HCT116 (cell line): ENCODE measurements around the gene RPP21. TPM values are rescaled to one million over a fixed set of nuclear protein-coding genes. Genes with fewer than 3 reads are reported as not detected.

ENCODE experiments used
- ATAC-seq: fragments of 200-7000 bp; cut with Tn5 transposase; 2 replicates; pipeline ENCODE4 v1.9.1; 2020; ENCODE audit warnings: mild to moderate bottlenecking, moderate library complexity
- BruUV-seq: library from RNA; stranded (reverse); fragments of 400-500 nt; replicated peaks from 2 replicates; lab custom pipeline; 2021; lab: Mats Ljungman, UMichigan
- CTCF ChIA-PET: fragments of 300-600 bp; sonication (Branson Sonifier 250); formaldehyde crosslinking; loops from one replicate; lab custom pipeline; 2021; ENCODE audit warnings: antibody characterized with exemption; lab: Charles Lee
- POLR2A ChIA-PET: fragments of 300-600, 350-600 bp; sonication (Branson Sonifier 250); formaldehyde crosslinking; loops from one replicate; lab custom pipeline; 2021; ENCODE audit warnings: antibody characterized with exemption; lab: Charles Lee
- RAD21 ChIA-PET, 2 experiments: fragments of 300-600 bp; sonication (Branson Sonifier 250); formaldehyde crosslinking; loops; one replicate each; lab custom pipeline; 2023; ENCODE audit warnings: low total read pairs in 2 of 2; ENCODE audit not compliant: uncharacterized antibody in 2 of 2, unreplicated experiment in 2 of 2, low non-redundant PET in 1 of 2; lab: Charles Lee
- DNase-seq: peaks from one replicate; pipeline ENCODE4 v3.0.0-alpha.2; 2010; ENCODE audit warnings: low read depth, low spot score
- H2AFZ ChIP-seq: fragments of 200-600 bp; shearing (Covaris generic), sonication (generic); 2 replicates; pipeline ENCODE4 v1.6.1; 2017; ENCODE audit warnings: low read depth, mixed run types, mixed read lengths, antibody characterized with exemption, low read length; ENCODE audit not compliant: poor library complexity, severe bottlenecking
- H3K27ac ChIP-seq: 2 replicates; pipeline ENCODE4 v1.5.1; 2012; ENCODE audit warnings: low read depth, low read length
- H3K27me3 ChIP-seq: fragments of 200-600 bp; sonication (generic); 2 replicates; pipeline ENCODE4 v1.6.1; 2016; ENCODE audit warnings: mixed run types, low read length, mixed read lengths; ENCODE audit not compliant: insufficient read depth
- H3K36me3 ChIP-seq, 2 experiments: fragments of 200-500 bp in 1 of 2; fragments of 200-600 bp in 1 of 2; sonication (Bioruptor generic) in 1 of 2; sonication (generic) in 1 of 2; 2 replicates each; pipeline versions ENCODE4 v1.5.1 to v1.6.1; 2014 to 2016; ENCODE audit warnings: low read length in 2 of 2, inconsistent platforms in 1 of 2, mixed read lengths in 1 of 2, mixed run types in 1 of 2; ENCODE audit not compliant: insufficient read depth in 2 of 2, control insufficient read depth in 1 of 2
- H3K4me1 ChIP-seq, 2 experiments: fragments of 200-600 bp in 1 of 2; sonication (generic) in 1 of 2; 2 replicates each; pipeline versions ENCODE4 v1.5.1 to v1.6.1; 2012 to 2017; ENCODE audit warnings: low read length in 2 of 2, inconsistent platforms in 1 of 2, mild to moderate bottlenecking in 1 of 2, mixed read lengths in 1 of 2, mixed run types in 1 of 2, moderate library complexity in 1 of 2; ENCODE audit not compliant: insufficient read depth in 2 of 2, control insufficient read depth in 1 of 2
- H3K4me2 ChIP-seq: fragments of 200-600 bp; sonication (generic); 2 replicates; pipeline ENCODE4 v1.6.1; 2017; ENCODE audit warnings: mixed run types, low read length, mixed read lengths
- H3K4me3 ChIP-seq, 2 experiments: fragments of 200-600 bp in 1 of 2; sonication (generic) in 1 of 2; replicated peaks in 1 of 2; 2 replicates each; pipeline ENCODE4 v1.5.1; 2011 to 2016; ENCODE audit warnings: low read length in 2 of 2, control low read depth in 1 of 2, low read depth in 1 of 2, mild to moderate bottlenecking in 1 of 2, mixed read lengths in 1 of 2, mixed run types in 1 of 2
- H3K79me2 ChIP-seq: fragments of 200-600 bp; sonication (generic); 2 replicates; pipeline ENCODE4 v1.6.1; 2017; ENCODE audit warnings: mild to moderate bottlenecking, mixed run types, low read length, moderate library complexity, mixed read lengths; ENCODE audit not compliant: insufficient read depth
- H3K9ac ChIP-seq: fragments of 200-600 bp; sonication (generic); 2 replicates; pipeline ENCODE4 v1.6.1; 2016; ENCODE audit warnings: low read length, mixed read lengths
- H3K9me2 ChIP-seq: fragments of 200-600 bp; sonication (generic), shearing (Covaris generic); 2 replicates; pipeline ENCODE4 v1.6.1; 2017; ENCODE audit warnings: mixed run types, mild to moderate bottlenecking, moderate library complexity; ENCODE audit not compliant: insufficient read depth
- H3K9me3 ChIP-seq, 2 experiments: fragments of 200-500 bp in 1 of 2; fragments of 200-600 bp in 1 of 2; sonication (Bioruptor generic) in 1 of 2; sonication (generic) in 1 of 2; 2 replicates each; pipeline ENCODE4 v1.6.1; 2014 to 2017; ENCODE audit warnings: low read length in 2 of 2, mixed read lengths in 2 of 2, inconsistent platforms in 1 of 2, low read depth in 1 of 2, mild to moderate bottlenecking in 1 of 2, mixed run types in 1 of 2, moderate library complexity in 1 of 2; ENCODE audit not compliant: control insufficient read depth in 1 of 2, insufficient read depth in 1 of 2
- H4K20me1 ChIP-seq: fragments of 200-600 bp; sonication (generic), shearing (Covaris generic); 2 replicates; pipeline ENCODE4 v1.6.1; 2017; ENCODE audit warnings: mixed run types, mild to moderate bottlenecking, moderate library complexity; ENCODE audit not compliant: insufficient read depth
- ELF1 ChIP-seq: IDR thresholded peaks from 2 replicates; pipeline ENCODE4 v1.6.1; 2012; ENCODE audit warnings: low read depth, borderline replicate concordance
- EZH2 ChIP-seq: fragments of 200-600 bp; sonication (generic); IDR thresholded peaks from 2 replicates; pipeline ENCODE4 v1.6.1; 2017; ENCODE audit warnings: antibody characterized with exemption, mixed run types
- EZH2phosphoT487 ChIP-seq: fragments of 200-600 bp; IDR thresholded peaks from 2 replicates; pipeline ENCODE4 v1.6.1; 2018; ENCODE audit warnings: antibody characterized with exemption, borderline replicate concordance
- FOSL1 ChIP-seq: IDR thresholded peaks from 2 replicates; pipeline ENCODE4 v1.6.1; 2012; ENCODE audit warnings: low read depth
- JUND ChIP-seq: IDR thresholded peaks from 2 replicates; pipeline ENCODE4 v1.6.1; 2012
- POLR2AphosphoS5 ChIP-seq: IDR thresholded peaks from 2 replicates; pipeline ENCODE4 v1.6.1; 2011; ENCODE audit warnings: mild to moderate bottlenecking, low read depth, low read length, moderate library complexity
- RAD21 ChIP-seq: IDR thresholded peaks from 2 replicates; pipeline ENCODE4 v1.6.1; 2012; ENCODE audit warnings: low read depth, mild to moderate bottlenecking
- SP1 ChIP-seq: IDR thresholded peaks from 2 replicates; pipeline ENCODE4 v1.6.1; 2012; ENCODE audit warnings: low read depth
- SRF ChIP-seq: IDR thresholded peaks from 2 replicates; pipeline ENCODE4 v1.6.1; 2012; ENCODE audit warnings: low read depth
- TCF7L2 ChIP-seq: IDR thresholded peaks from 2 replicates; pipeline ENCODE4 v1.7.0; 2011; ENCODE audit warnings: borderline replicate concordance, inconsistent platforms; ENCODE audit not compliant: insufficient read depth, insufficient read length; ENCODE audit errors: extremely low read depth
- YY1 ChIP-seq: IDR thresholded peaks from 2 replicates; pipeline ENCODE4 v1.6.1; 2011; ENCODE audit warnings: low read length, low read depth, moderate library complexity, mild to moderate bottlenecking; ENCODE audit not compliant: insufficient replicate concordance; ENCODE audit errors: extremely low read depth
- intact Hi-C: fragments of 100-400 bp; cut with micrococcal nuclease; formaldehyde crosslinking; loops from 2 replicates; pipeline ENCODE4 v1.10.0; 2022
- total RNA-seq: library from RNA; stranded (reverse); gene quantifications from one replicate; pipeline ENCODE4 v1.2.1, GENCODE V29; 2021; ENCODE audit not compliant: unreplicated experiment
- TF ChIP-seq, protein P1 (sequence below), 3 experiments: fragments of 200-600 bp in 1 of 3; sonication (generic) in 1 of 3; IDR thresholded peaks in 2 of 3; conservative IDR thresholded peaks in 1 of 3; 2 replicates each; pipeline ENCODE4 v1.5.1; 2012 to 2017; ENCODE audit warnings: low read depth in 2 of 3, low read length in 2 of 3, antibody characterized with exemption in 1 of 3, borderline replicate concordance in 1 of 3, control low read depth in 1 of 3, mild to moderate bottlenecking in 1 of 3, mixed read lengths in 1 of 3, mixed run types in 1 of 3, moderate library complexity in 1 of 3; ENCODE audit not compliant: insufficient read depth in 1 of 3
- TF ChIP-seq, protein P2 (sequence below): IDR thresholded peaks from 2 replicates; pipeline ENCODE4 v1.6.1; 2012
- TF ChIP-seq, protein P3 (sequence below): IDR thresholded peaks from 2 replicates; pipeline ENCODE4 v1.6.1; 2012

Gene RPP21
- total RNA-seq, 1 experiment from 2014 or later = 70.4 TPM

DNA sequence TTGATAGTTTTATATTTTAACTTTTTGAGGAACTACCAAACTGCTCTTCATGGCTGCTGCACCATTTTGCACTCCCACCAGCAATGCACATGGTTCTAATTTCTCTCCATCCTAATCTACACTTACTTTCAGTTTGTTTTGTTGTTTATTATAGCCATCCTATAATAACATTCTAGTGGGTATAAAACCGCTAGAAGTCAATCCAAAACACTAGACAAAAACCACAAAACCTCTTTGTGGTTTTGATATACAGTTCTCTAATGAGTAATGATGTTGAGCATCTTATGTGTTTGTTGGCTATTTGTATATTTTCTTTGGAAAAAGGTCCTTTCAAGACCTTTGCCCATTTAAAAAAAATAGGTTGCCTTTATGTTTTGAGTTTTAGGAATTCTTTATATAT lies 5.6 kb downstream of the RPP21 start:
- Histone ChIP-seq H3K36me3 (peaks cover 3 to 6% of the 10 kb centered on the region in 2 experiments; a peak in 2 of 4 replicates), H3K79me2 (peaks cover 9% of the 10 kb centered on the region), H3K27ac (no peak overlapping the region), H3K4me1 (peaks cover 3 to 7% of the 10 kb centered on the region in 2 experiments; a peak in 2 of 4 replicates), H3K27me3 (no peaks in the 10 kb centered on the region), H3K4me3 (no peak overlapping the region), H2AFZ (no peak overlapping the region), H3K4me2 (no peak overlapping the region), H3K9ac (no peak overlapping the region), H3K9me2 (no peaks in the 10 kb centered on the region), H3K9me3 (no peaks in the 10 kb centered on the region), H4K20me1 (no peaks in the 10 kb centered on the region)
- no TSS peak for BruUV-seq
- POLR2A ChIA-PET = no interaction called here
- no peak for ATAC-seq
- TF ChIP-seq JUND (no peak), TCF7L2 (no peak), RAD21 (no peak), YY1 (no peak), ELF1 (no peak), EZH2 (no peak), SP1 (no peak), POLR2AphosphoS5 (no peak), FOSL1 (no peak), EZH2phosphoT487 (no peak), SRF (no peak)
- TF ChIP-seq, protein P1, sequence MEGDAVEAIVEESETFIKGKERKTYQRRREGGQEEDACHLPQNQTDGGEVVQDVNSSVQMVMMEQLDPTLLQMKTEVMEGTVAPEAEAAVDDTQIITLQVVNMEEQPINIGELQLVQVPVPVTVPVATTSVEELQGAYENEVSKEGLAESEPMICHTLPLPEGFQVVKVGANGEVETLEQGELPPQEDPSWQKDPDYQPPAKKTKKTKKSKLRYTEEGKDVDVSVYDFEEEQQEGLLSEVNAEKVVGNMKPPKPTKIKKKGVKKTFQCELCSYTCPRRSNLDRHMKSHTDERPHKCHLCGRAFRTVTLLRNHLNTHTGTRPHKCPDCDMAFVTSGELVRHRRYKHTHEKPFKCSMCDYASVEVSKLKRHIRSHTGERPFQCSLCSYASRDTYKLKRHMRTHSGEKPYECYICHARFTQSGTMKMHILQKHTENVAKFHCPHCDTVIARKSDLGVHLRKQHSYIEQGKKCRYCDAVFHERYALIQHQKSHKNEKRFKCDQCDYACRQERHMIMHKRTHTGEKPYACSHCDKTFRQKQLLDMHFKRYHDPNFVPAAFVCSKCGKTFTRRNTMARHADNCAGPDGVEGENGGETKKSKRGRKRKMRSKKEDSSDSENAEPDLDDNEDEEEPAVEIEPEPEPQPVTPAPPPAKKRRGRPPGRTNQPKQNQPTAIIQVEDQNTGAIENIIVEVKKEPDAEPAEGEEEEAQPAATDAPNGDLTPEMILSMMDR (IDR thresholded peaks at IDR 0.05 in 2 of 3, conservative IDR thresholded peaks at IDR 0.05 in 1 of 3; ENCODE audit: borderline replicate concordance in 1 of 3, insufficient read depth in 1 of 3, low read depth in 2 of 3, low read length in 2 of 3) = no peak
- TF ChIP-seq, protein P2, sequence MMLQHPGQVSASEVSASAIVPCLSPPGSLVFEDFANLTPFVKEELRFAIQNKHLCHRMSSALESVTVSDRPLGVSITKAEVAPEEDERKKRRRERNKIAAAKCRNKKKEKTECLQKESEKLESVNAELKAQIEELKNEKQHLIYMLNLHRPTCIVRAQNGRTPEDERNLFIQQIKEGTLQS = no peak
- TF ChIP-seq, protein P3, sequence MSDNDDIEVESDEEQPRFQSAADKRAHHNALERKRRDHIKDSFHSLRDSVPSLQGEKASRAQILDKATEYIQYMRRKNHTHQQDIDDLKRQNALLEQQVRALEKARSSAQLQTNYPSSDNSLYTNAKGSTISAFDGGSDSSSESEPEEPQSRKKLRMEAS = no peak
- DNase-seq = no peak
- intact Hi-C loops = no loop called here
- RAD21 ChIA-PET = no interaction called here
- CTCF ChIA-PET = interaction anchor here (1.1 kb wide), 1 partner anchor 112 kb away, joined by 3 read pairs; no protein-coding TSS in a partner anchor
